Glutamatergic neuron (in vitro differentiated cells): ENCODE data around the gene MALRD1. TPM values are rescaled to one million over a fixed set of nuclear protein-coding genes. Genes with fewer than 3 reads are reported as not detected.

Experiments used
- DNase-seq: peaks from one replicate; pipeline ENCODE4 v3.0.0; 2022
- H3K27ac Mint-ChIP-seq: one replicate; pipeline ENCODE4 v1.8.0; 2020; ENCODE audit warnings: mild to moderate bottlenecking, mixed read lengths, inconsistent platforms; ENCODE audit not compliant: unreplicated experiment
- H3K27me3 Mint-ChIP-seq: one replicate; pipeline ENCODE4 v1.8.0; 2020; ENCODE audit warnings: mild to moderate bottlenecking, moderate library complexity, mixed read lengths, inconsistent platforms; ENCODE audit not compliant: unreplicated experiment
- H3K36me3 Mint-ChIP-seq: one replicate; pipeline ENCODE4 v1.8.0; 2020; ENCODE audit warnings: mild to moderate bottlenecking, mixed read lengths, inconsistent platforms; ENCODE audit not compliant: unreplicated experiment
- H3K4me1 Mint-ChIP-seq: one replicate; pipeline ENCODE4 v1.8.0; 2020; ENCODE audit warnings: mild to moderate bottlenecking, low read depth, mixed read lengths, inconsistent platforms; ENCODE audit not compliant: unreplicated experiment
- H3K4me3 Mint-ChIP-seq: one replicate; pipeline ENCODE4 v1.8.0; 2020; ENCODE audit warnings: mild to moderate bottlenecking, mixed read lengths, inconsistent platforms; ENCODE audit not compliant: unreplicated experiment
- H3K9me3 Mint-ChIP-seq: one replicate; pipeline ENCODE4 v1.8.0; 2020; ENCODE audit warnings: mild to moderate bottlenecking, moderate library complexity, mixed read lengths, inconsistent platforms; ENCODE audit not compliant: unreplicated experiment
- total RNA-seq: library from RNA; stranded (reverse); fragmentation: NEBNext Ultra II Directional; extraction: Animal tissue kit (Norgen Biotek cat#: 25700); gene quantifications from one replicate; pipeline ENCODE4 v1.2.1, GENCODE V29; 2021; ENCODE audit not compliant: unreplicated experiment
- TF ChIP-seq, protein P1 (sequence below): fragments of 200-600 bp; sonication (generic); IDR thresholded peaks from one replicate; pipeline ENCODE4 v1.5.0; 2021; ENCODE audit not compliant: partially characterized antibody, unreplicated experiment

The MALRD1 gene
- total RNA-seq, 1 donor from 2014 or later, result 0.27 TPM

GRCh38 chr10:19654576-19654975, 606.0 kb downstream of the MALRD1 start:
- no peaks in the 10 kb centered on the region for H3K4me1 Mint-ChIP-seq
- no peaks in the 10 kb centered on the region for H3K9me3 Mint-ChIP-seq
- H3K27me3 Mint-ChIP-seq, result no peaks in the 10 kb centered on the region
- DNase-seq, result no peak
- TF ChIP-seq, protein P1, sequence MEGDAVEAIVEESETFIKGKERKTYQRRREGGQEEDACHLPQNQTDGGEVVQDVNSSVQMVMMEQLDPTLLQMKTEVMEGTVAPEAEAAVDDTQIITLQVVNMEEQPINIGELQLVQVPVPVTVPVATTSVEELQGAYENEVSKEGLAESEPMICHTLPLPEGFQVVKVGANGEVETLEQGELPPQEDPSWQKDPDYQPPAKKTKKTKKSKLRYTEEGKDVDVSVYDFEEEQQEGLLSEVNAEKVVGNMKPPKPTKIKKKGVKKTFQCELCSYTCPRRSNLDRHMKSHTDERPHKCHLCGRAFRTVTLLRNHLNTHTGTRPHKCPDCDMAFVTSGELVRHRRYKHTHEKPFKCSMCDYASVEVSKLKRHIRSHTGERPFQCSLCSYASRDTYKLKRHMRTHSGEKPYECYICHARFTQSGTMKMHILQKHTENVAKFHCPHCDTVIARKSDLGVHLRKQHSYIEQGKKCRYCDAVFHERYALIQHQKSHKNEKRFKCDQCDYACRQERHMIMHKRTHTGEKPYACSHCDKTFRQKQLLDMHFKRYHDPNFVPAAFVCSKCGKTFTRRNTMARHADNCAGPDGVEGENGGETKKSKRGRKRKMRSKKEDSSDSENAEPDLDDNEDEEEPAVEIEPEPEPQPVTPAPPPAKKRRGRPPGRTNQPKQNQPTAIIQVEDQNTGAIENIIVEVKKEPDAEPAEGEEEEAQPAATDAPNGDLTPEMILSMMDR, result no peak
- no peak overlapping the region for H3K27ac Mint-ChIP-seq
- no peaks in the 10 kb centered on the region for H3K36me3 Mint-ChIP-seq
- H3K4me3 Mint-ChIP-seq, result no peak overlapping the region

DNA sequence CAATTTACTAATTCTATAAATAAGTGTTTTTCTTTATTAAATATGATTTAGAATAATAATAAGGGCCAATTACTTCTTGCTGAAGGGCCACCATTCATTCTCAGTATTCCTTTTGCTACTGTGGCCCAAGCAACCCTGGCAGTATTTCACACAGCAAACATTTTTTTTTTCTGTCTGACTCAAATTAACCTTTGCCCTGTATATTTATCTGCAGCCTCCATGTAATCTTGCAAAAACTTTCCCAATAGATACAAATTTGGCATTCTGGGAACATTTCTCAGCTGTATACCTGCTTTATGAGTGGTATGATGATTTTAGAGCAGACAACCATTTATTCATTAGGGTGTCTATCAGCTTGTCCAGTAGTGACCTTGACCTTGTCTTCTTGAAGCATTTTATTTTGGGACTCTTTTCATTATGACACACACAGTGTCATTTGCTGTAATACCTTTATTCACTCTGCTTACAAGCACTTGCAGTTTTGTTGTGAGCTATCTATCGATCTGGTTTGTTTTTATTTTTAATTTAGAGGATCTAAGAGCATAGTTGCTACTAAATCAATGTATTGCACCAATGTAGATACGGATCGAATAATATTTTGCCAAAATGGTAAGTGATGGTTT, 607.9 kb downstream of the MALRD1 start:
- Mint-ChIP-seq H3K9me3 (no peaks in the 10 kb centered on the region), H3K4me3 (no peak overlapping the region), H3K27ac (no peak overlapping the region), H3K4me1 (no peaks in the 10 kb centered on the region), H3K27me3 (no peaks in the 10 kb centered on the region), H3K36me3 (no peaks in the 10 kb centered on the region)
- no peak for DNase-seq
- TF ChIP-seq, protein P1, result no peak

- Mint-ChIP-seq H3K27ac (no peak overlapping the region), H3K4me3 (no peak overlapping the region), H3K27me3 (no peaks in the 10 kb centered on the region), H3K9me3 (no peaks in the 10 kb centered on the region), H3K36me3 (no peaks in the 10 kb centered on the region), H3K4me1 (no peaks in the 10 kb centered on the region)
- no peak for DNase-seq
- TF ChIP-seq, protein P1, result no peak
Observed at GRCh38 chr10:19658131-19658530, 609.5 kb downstream of the MALRD1 start.

DNA sequence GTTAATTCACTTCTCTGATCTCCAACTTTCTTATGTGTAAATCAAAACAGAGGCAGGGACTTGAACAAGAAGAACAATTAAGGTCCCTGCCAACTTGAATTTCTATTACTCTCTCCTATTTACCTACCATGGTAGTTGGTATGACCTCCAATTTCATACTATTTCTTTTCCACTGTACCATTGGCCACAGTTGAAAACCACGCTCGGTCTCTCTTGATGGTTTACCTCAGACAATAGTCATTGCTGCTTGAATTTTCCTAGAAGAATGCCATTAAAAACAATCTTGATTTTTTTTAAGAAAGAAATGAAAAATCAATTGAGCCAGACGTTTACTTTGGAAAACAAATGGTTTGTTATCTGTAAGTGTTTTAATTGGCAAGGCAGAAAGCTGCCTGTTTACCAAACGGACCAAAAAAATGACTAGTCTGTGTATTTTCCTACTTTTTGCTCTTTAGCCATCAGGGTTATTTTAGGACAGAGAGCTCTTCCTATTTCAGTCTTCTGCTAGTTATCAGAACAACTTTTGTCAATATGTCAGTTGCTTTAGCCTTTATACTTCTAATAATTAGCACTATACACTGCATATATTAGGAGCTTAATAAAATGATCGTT, 610.1 kb downstream of the MALRD1 start:
- no peaks in the 10 kb centered on the region for H3K36me3 Mint-ChIP-seq

More for the DNA sequence above, 610.1 kb downstream of the MALRD1 start:
- Mint-ChIP-seq H3K4me3 (no peak overlapping the region), H3K4me1 (no peaks in the 10 kb centered on the region), H3K9me3 (no peaks in the 10 kb centered on the region), H3K27me3 (no peaks in the 10 kb centered on the region), H3K27ac (no peak overlapping the region)
- no peak for DNase-seq
- TF ChIP-seq, protein P1, result no peak
